SK-N-SH (cell line): ENCODE data around the gene RSRC2. TPM values are rescaled to one million over a fixed set of nuclear protein-coding genes. Genes with fewer than 3 reads are reported as not detected.
A peak's percentile ranks its signal among the peaks of the same experiment; 100 is the strongest.
"Not testable (repeated sequence)": the region's sequence is repeated elsewhere in the genome, so short reads cannot be mapped to it uniquely, and the experiment has no call there.

Experiments
- CTCF ChIA-PET: fragments of 300-600, 350-600 bp; formaldehyde crosslinking; extraction: SDS; loops from one replicate; lab custom pipeline; 2021; lab: Yijun Ruan, JAX
- POLR2A ChIA-PET: fragments of 350-600 bp; sonication (Branson Sonifier 250); formaldehyde crosslinking; extraction: SDS; loops from one replicate; lab custom pipeline; 2020; ENCODE audit warnings: antibody characterized with exemption, inconsistent platforms; lab: Yijun Ruan, JAX
- DNase-seq: peaks from one replicate; pipeline ENCODE4 v3.0.0; 2012
- H2AFZ ChIP-seq: fragments of 200-600 bp; sonication (generic); 2 replicates; pipeline ENCODE4 v1.8.1; 2016; ENCODE audit warnings: antibody characterized with exemption, mild to moderate bottlenecking, low read depth
- H3F3A ChIP-seq: fragments of 200-600 bp; sonication (generic); replicated peaks from 2 replicates; pipeline ENCODE3; 2016; ENCODE audit warnings: antibody characterized with exemption, mild to moderate bottlenecking; ENCODE audit not compliant: insufficient read depth
- H3K27ac ChIP-seq, 2 experiments: fragments of 200-500 bp in 1 of 2; fragments of 200-600 bp in 1 of 2; sonication (Bioruptor generic) in 1 of 2; sonication (generic), shearing (Covaris generic) in 1 of 2; 2 replicates each; pipeline versions ENCODE4 v1.5.1 to v1.6.1; 2014 to 2016; ENCODE audit warnings: low read depth in 2 of 2, inconsistent platforms in 1 of 2, low read length in 1 of 2, mild to moderate bottlenecking in 1 of 2, mixed read lengths in 1 of 2
- H3K27me3 ChIP-seq: fragments of 200-600 bp; sonication (generic), shearing (Covaris generic); 2 replicates; pipeline ENCODE4 v1.6.1; 2016; ENCODE audit warnings: mixed run types; ENCODE audit not compliant: insufficient read depth
- H3K36me3 ChIP-seq, 2 experiments: fragments of 200-500 bp in 1 of 2; fragments of 200-600 bp in 1 of 2; sonication (Bioruptor generic) in 1 of 2; sonication (generic) in 1 of 2; replicated peaks in 1 of 2; 2 replicates each; pipeline versions ENCODE3 to v1.5.1; 2014 to 2016; ENCODE audit warnings: low read length in 1 of 2, mild to moderate bottlenecking in 1 of 2; ENCODE audit not compliant: insufficient read depth in 2 of 2, control insufficient read depth in 1 of 2
- H3K4me1 ChIP-seq, 2 experiments: fragments of 200-500 bp in 1 of 2; fragments of 200-600 bp in 1 of 2; sonication (Bioruptor generic) in 1 of 2; sonication (generic), shearing (Covaris generic) in 1 of 2; 2 replicates each; pipeline versions ENCODE4 v1.5.1 to v1.6.1; 2014 to 2016; ENCODE audit warnings: low read depth in 1 of 2, low read length in 1 of 2, mixed run types in 1 of 2; ENCODE audit not compliant: insufficient read depth in 2 of 2, control insufficient read depth in 1 of 2
- H3K4me2 ChIP-seq: fragments of 200-600 bp; sonication (generic), shearing (Covaris generic); 2 replicates; pipeline ENCODE4 v1.6.1; 2017; ENCODE audit warnings: mixed run types
- H3K4me3 ChIP-seq, 2 experiments: fragments of 200-500 bp in 1 of 2; fragments of 200-600 bp in 1 of 2; sonication (Bioruptor generic) in 1 of 2; sonication (generic), shearing (Covaris generic) in 1 of 2; 2 replicates each; pipeline versions ENCODE4 v1.5.1 to v1.8.1; 2014 to 2016; ENCODE audit warnings: low read depth in 2 of 2, inconsistent platforms in 1 of 2, low read length in 1 of 2, mild to moderate bottlenecking in 1 of 2, mixed read lengths in 1 of 2, moderate library complexity in 1 of 2
- H3K79me2 ChIP-seq: fragments of 200-600 bp; sonication (generic); 2 replicates; pipeline ENCODE4 v1.8.1; 2017; ENCODE audit warnings: mild to moderate bottlenecking; ENCODE audit not compliant: insufficient read depth
- H3K9ac ChIP-seq: fragments of 200-600 bp; sonication (generic); 2 replicates; pipeline ENCODE4 v1.6.1; 2017; ENCODE audit warnings: mixed run types
- H3K9me2 ChIP-seq: fragments of 200-600 bp; sonication (generic); 2 replicates; pipeline ENCODE4 v1.6.1; 2017; ENCODE audit warnings: mixed run types
- H3K9me3 ChIP-seq: fragments of 200-600 bp; sonication (generic); 2 replicates; pipeline ENCODE4 v1.6.1; 2017; ENCODE audit warnings: mixed run types, mild to moderate bottlenecking, moderate library complexity
- H4K20me1 ChIP-seq: fragments of 200-600 bp; sonication (generic); 2 replicates; pipeline ENCODE4 v1.6.1; 2017; ENCODE audit warnings: mild to moderate bottlenecking, mixed run types; ENCODE audit not compliant: insufficient read depth
- CHD2 ChIP-seq: fragments of 150-350 bp; IDR thresholded peaks from 2 replicates; pipeline ENCODE4 v1.6.1; 2018; ENCODE audit warnings: low read length; ENCODE audit not compliant: partially characterized antibody
- ELF1 ChIP-seq: IDR thresholded peaks from 2 replicates; pipeline ENCODE4 v1.4.0; 2012
- EP300 ChIP-seq, 2 experiments: IDR thresholded peaks; 2 replicates each; pipeline versions ENCODE4 v1.4.0 to v1.6.1; 2012; ENCODE audit warnings: borderline replicate concordance in 1 of 2, low read depth in 1 of 2, low read length in 1 of 2
- FOXJ3 ChIP-seq: sonication (generic); formaldehyde crosslinking; IDR thresholded peaks from 2 replicates; pipeline ENCODE4 v1.5.1; 2020; ENCODE audit warnings: mild to moderate bottlenecking, missing genetic modification reagents
- GABPA ChIP-seq: IDR thresholded peaks from 2 replicates; pipeline ENCODE4 v1.4.0; 2012; ENCODE audit warnings: low read depth, mild to moderate bottlenecking
- JUND ChIP-seq: IDR thresholded peaks from 2 replicates; pipeline ENCODE4 v1.4.0; 2012
- MEF2A ChIP-seq: IDR thresholded peaks from 2 replicates; pipeline ENCODE4 v1.4.0; 2012; ENCODE audit warnings: low read depth, borderline replicate concordance
- NFIC ChIP-seq: IDR thresholded peaks from 2 replicates; pipeline ENCODE4 v1.4.0; 2012; ENCODE audit warnings: borderline replicate concordance
- RAD21 ChIP-seq: IDR thresholded peaks from 2 replicates; pipeline ENCODE4 v1.6.1; 2012; ENCODE audit warnings: mild to moderate bottlenecking, low read length
- RCOR1 ChIP-seq: fragments of 150-350 bp; IDR thresholded peaks from 2 replicates; pipeline ENCODE4 v1.6.1; 2017; ENCODE audit warnings: antibody characterized with exemption, low read length
- RFX5 ChIP-seq: IDR thresholded peaks from 2 replicates; pipeline ENCODE4 v1.6.1; 2012; ENCODE audit warnings: mild to moderate bottlenecking, improper control_type of control experiment, low read length
- SIN3A ChIP-seq: IDR thresholded peaks from 2 replicates; pipeline ENCODE4 v1.6.1; 2012; ENCODE audit warnings: low read depth, mild to moderate bottlenecking, low read length, moderate library complexity, borderline replicate concordance
- ZBTB33 ChIP-seq: IDR thresholded peaks from 2 replicates; pipeline ENCODE4 v1.4.0; 2012; ENCODE audit warnings: low read depth, borderline replicate concordance
- WGBS: methylation state at CpG from one replicate; pipeline ENCODE4 v1.1.6; 2017; ENCODE audit warnings: low lambda C conversion rate; 5-methylcytosine and 5-hydroxymethylcytosine counted together
- polyA plus RNA-seq, 3 experiments: library from polyadenylated mRNA; depleted of rRNA; stranded (reverse); fragments of >200 nt; gene quantifications; 2 replicates each; pipeline ENCODE4 v1.2.3, GENCODE V29; 2012

RSRC2 gene
- polyA plus RNA-seq, 1 of the 3 experiments (the other 2 are of a cell fraction) = 24.8 TPM

GRCh38 chr12:122471324-122472226 is 55.2 kb downstream of the RSRC2 start (continued):
- TF ChIP-seq CHD2 (no peak), NFIC (no peak), GABPA (no peak), FOXJ3 (CRISPR knock-in tag) (no peak), JUND (0 out of 2 replicates have a peak, but pooled peaks have one; percentile 21), MEF2A (no peak), RFX5 (no peak), ELF1 (no peak), RCOR1 (no peak), RAD21 (peak; percentile 75), SIN3A (no peak), EP300 (IDR thresholded peaks at IDR 0.05; ENCODE audit: borderline replicate concordance in 1 of 2, low read depth in 1 of 2, low read length in 1 of 2) (no peak), ZBTB33 (no peak)

GRCh38 chr12:122470576-122470975 is 56.2 kb downstream of the RSRC2 start:
- peaks cover 30% of the 10 kb centered on the region for H3F3A ChIP-seq
- peaks cover 16 to 35% of the 10 kb centered on the region in 2 experiments for H3K36me3 ChIP-seq
- POLR2A ChIA-PET = interaction anchor here (0.6 kb wide), 1 partner anchor 185 kb away, joined by 3 read pairs; no protein-coding TSS in a partner anchor
- H3K27ac ChIP-seq = peak overlapping the region in 1 of 2 experiments; percentile 71; a peak in 1 of 4 replicates
- DNase-seq, H3K4me1 ChIP-seq, H3K4me3 ChIP-seq, H2AFZ ChIP-seq, H3K9ac ChIP-seq, H4K20me1 ChIP-seq, H3K9me3 ChIP-seq, H3K4me2 ChIP-seq, H3K27me3 ChIP-seq, H3K9me2 ChIP-seq, H3K79me2 ChIP-seq: not testable (repeated sequence)
- CTCF ChIA-PET = interaction anchor here (1.7 to 7.3 kb wide), 9 partner anchors 8 to 340 kb away, joined by 6 to 148 read pairs (median 11); partner anchors contain the start of gene ZCCHC8
- 97% methylated on average over 7 of the region's 7 CpGs for WGBS

GRCh38 chr12:122469856-122470255 is 56.9 kb downstream of the RSRC2 start:
- POLR2A ChIA-PET = not testable (repeated sequence)
- CTCF ChIA-PET = interaction anchor here (1.2 to 7.3 kb wide), 3 partner anchors 30 to 339 kb away, joined by 3 to 148 read pairs (median 9); no protein-coding TSS in a partner anchor

More at GRCh38 chr12:122469856-122470255, 56.9 kb downstream of the RSRC2 start:
- not testable (repeated sequence) for DNase-seq, H3K79me2 ChIP-seq, H3K9me2 ChIP-seq, H3K9me3 ChIP-seq, H3K4me2 ChIP-seq, H2AFZ ChIP-seq, H3K27ac ChIP-seq, H4K20me1 ChIP-seq, H3K4me3 ChIP-seq, H3K27me3 ChIP-seq, H3K9ac ChIP-seq, H3K4me1 ChIP-seq
- peaks cover 15 to 28% of the 10 kb centered on the region in 2 experiments for H3K36me3 ChIP-seq
- 92% methylated on average over 6 of the region's 6 CpGs for WGBS
- peaks cover 31% of the 10 kb centered on the region for H3F3A ChIP-seq
